ENCODE measurements around the gene ATXN2. TPM values are rescaled to one million over a fixed set of nuclear protein-coding genes. Genes with fewer than 3 reads are reported as not detected.

ATXN2 gene
- total RNA-seq, 3 donors from 2014 or later, result 36.6 to 66.2 (median 64.0) TPM

- intact Hi-C loops (cut with DNase I; ENCODE audit: low total_unique reads), result no loop called here
- DNase-seq (ENCODE audit: low spot score in 2 of 2), result no peak
- H3K27me3 ChIP-seq, result no peaks in the 10 kb centered on the region
- peak overlapping the region; percentile 17 to 80 for H3K27ac ChIP-seq
- no peaks in the 10 kb centered on the region for H3K9me3 ChIP-seq
- peak overlapping the region in 1 of 3 donors; percentile 12 for H3K4me3 ChIP-seq
- H3K36me3 ChIP-seq, result no peaks in the 10 kb centered on the region
- H3K4me1 ChIP-seq, result no peaks in the 10 kb centered on the region
- TF ChIP-seq, protein P1, sequence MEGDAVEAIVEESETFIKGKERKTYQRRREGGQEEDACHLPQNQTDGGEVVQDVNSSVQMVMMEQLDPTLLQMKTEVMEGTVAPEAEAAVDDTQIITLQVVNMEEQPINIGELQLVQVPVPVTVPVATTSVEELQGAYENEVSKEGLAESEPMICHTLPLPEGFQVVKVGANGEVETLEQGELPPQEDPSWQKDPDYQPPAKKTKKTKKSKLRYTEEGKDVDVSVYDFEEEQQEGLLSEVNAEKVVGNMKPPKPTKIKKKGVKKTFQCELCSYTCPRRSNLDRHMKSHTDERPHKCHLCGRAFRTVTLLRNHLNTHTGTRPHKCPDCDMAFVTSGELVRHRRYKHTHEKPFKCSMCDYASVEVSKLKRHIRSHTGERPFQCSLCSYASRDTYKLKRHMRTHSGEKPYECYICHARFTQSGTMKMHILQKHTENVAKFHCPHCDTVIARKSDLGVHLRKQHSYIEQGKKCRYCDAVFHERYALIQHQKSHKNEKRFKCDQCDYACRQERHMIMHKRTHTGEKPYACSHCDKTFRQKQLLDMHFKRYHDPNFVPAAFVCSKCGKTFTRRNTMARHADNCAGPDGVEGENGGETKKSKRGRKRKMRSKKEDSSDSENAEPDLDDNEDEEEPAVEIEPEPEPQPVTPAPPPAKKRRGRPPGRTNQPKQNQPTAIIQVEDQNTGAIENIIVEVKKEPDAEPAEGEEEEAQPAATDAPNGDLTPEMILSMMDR (IDR thresholded peaks at IDR 0.05), result no peak
- TF ChIP-seq POLR2A (IDR thresholded peaks at IDR 0.05), result no peak
- TF ChIP-seq POLR2AphosphoS5 (IDR thresholded peaks at IDR 0.05), result no peak
Measured at GRCh38 chr12:111428081-111428727, 170.9 kb downstream of the ATXN2 start.

- Histone ChIP-seq H3K27ac (peak overlapping the region in 1 of 2 donors; percentile 80), H3K4me1 (no peaks in the 10 kb centered on the region), H3K9me3 (no peaks in the 10 kb centered on the region), H3K27me3 (no peaks in the 10 kb centered on the region), H3K36me3 (no peaks in the 10 kb centered on the region), H3K4me3 (no peak overlapping the region)
- TF ChIP-seq POLR2AphosphoS5 (IDR thresholded peaks at IDR 0.05) (no peak), POLR2A (IDR thresholded peaks at IDR 0.05) (no peak)
- TF ChIP-seq, protein P1 (IDR thresholded peaks at IDR 0.05), result no peak
- intact Hi-C loops (cut with DNase I; ENCODE audit: low total_unique reads), result no loop called here
- no peak for DNase-seq (ENCODE audit: low spot score in 2 of 2)
Measured at GRCh38 chr12:111427417-111428074, 171.6 kb downstream of the ATXN2 start.

DNA sequence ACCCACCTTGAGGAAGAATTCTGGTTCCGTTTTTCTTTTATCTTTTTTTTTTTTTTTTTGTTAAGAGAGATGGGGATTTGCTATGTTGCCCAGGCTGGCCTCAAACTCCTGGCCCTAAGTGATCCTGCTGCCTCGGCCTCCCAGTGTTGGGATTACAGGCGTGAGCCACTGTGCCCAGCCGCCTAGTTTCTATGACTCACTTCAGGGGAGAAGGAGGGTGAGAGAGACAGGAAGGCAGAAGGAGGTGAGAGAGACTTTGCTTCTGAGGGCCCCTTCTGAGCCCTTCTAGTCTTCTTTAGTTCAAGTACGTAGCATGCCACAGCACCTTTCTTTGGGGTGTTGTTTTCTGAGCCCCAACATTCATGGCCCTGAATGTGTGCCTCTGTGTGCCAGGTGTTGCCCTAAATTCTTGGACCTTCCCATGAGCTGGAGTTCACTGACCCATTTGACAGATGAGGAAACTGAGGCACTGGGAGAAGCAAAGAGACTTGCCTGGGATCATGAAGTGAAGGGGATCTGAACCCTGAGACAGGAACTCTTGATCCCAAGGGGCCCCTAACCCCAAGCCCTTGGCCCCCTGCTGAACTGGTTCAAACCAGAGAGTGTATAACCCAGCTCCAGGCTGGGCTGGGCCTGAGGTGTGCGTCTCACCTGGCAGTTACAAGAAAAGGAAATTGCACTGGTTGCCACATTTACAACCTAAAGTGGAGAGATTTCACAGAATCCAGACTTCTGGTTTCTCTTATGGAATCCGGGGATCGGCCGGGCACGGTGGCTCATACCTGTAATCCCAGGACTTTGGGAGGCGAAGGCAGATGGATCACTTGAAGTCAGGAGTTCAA lies 172.6 kb downstream of the ATXN2 start:
- no peaks in the 10 kb centered on the region for H3K27me3 ChIP-seq
- no peak for DNase-seq (ENCODE audit: low spot score in 2 of 2)
- H3K4me1 ChIP-seq, result no peaks in the 10 kb centered on the region
- H3K27ac ChIP-seq, result no peak overlapping the region
- H3K36me3 ChIP-seq, result no peaks in the 10 kb centered on the region
- TF ChIP-seq POLR2A (IDR thresholded peaks at IDR 0.05), result no peak
- TF ChIP-seq POLR2AphosphoS5 (IDR thresholded peaks at IDR 0.05), result no peak
- intact Hi-C loops (cut with DNase I; ENCODE audit: low total_unique reads), result no loop called here
- H3K9me3 ChIP-seq, result no peaks in the 10 kb centered on the region
- no peak overlapping the region for H3K4me3 ChIP-seq

- Histone ChIP-seq H3K4me3 (no peak overlapping the region), H3K4me1 (no peaks in the 10 kb centered on the region), H3K27me3 (no peaks in the 10 kb centered on the region), H3K27ac (peak overlapping the region in 1 of 2 donors; percentile 62), H3K9me3 (no peaks in the 10 kb centered on the region), H3K36me3 (no peaks in the 10 kb centered on the region)
- no peak for DNase-seq (ENCODE audit: low spot score in 2 of 2)
- TF ChIP-seq POLR2A (IDR thresholded peaks at IDR 0.05) (no peak), POLR2AphosphoS5 (IDR thresholded peaks at IDR 0.05) (no peak)
- TF ChIP-seq, protein P1 (IDR thresholded peaks at IDR 0.05), result no peak
- intact Hi-C loops (cut with DNase I; ENCODE audit: low total_unique reads), result no loop called here
Measured at GRCh38 chr12:111425655-111426054, 173.5 kb downstream of the ATXN2 start.

DNA sequence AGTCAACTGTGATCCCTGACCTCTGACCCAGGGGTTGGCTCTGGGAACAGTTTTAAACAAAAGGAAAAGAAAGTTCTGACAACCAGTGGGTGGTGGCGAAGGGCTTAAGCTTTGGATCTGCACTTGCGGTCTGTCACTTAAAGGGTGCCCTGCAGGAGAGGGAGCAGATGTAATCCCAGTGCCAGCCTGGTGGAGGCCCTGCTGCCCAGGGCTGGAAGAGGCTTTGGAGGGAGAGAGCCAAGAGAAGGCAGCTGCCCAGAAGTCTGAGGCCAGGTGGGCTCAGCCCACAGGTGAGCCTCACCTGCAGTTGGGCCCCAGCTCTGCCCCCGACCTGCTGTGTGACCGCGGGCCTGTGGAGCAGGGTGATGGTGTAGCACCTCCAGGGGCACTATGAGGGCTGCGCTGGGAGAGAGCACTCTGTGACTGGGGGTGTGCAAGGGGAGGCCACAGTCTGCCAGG lies 174.3 kb downstream of the ATXN2 start:
- H3K4me3 ChIP-seq, result no peak overlapping the region
- intact Hi-C loops (cut with DNase I; ENCODE audit: low total_unique reads), result no loop called here

More for the DNA sequence above, 174.3 kb downstream of the ATXN2 start:
- Histone ChIP-seq H3K27ac (peak overlapping the region in 1 of 2 donors; percentile 62), H3K9me3 (no peaks in the 10 kb centered on the region), H3K4me1 (no peaks in the 10 kb centered on the region), H3K36me3 (no peaks in the 10 kb centered on the region), H3K27me3 (no peaks in the 10 kb centered on the region)
- no peak for TF ChIP-seq POLR2AphosphoS5 (IDR thresholded peaks at IDR 0.05)
- TF ChIP-seq, protein P1 (IDR thresholded peaks at IDR 0.05), result no peak
- TF ChIP-seq POLR2A (IDR thresholded peaks at IDR 0.05), result no peak
- no peak for DNase-seq (ENCODE audit: low spot score in 2 of 2)

All from breast epithelium (tissue), 4 donors.